Measurements from ENCODE around the gene XCL1.

- TF ChIP-seq CTCF (IDR thresholded peaks at IDR 0.05; ENCODE audit: low read length) (no peak), EZH2 (optimal IDR thresholded peaks at IDR 0.05; ENCODE audit: low read depth, low read length) (no peak)
Observed at GRCh38 chr1:168607872-168608428, 31.5 kb downstream of the XCL1 start.

Measured in MM.1S (cell line).